GM12878 (cell line): Measurements from ENCODE around the gene INAFM1. TPM values are rescaled to one million over a fixed set of nuclear protein-coding genes. Genes with fewer than 3 reads are reported as not detected.

Experiments used
- ATAC-seq: fragments of 200-7000 bp; cut with Tn5 transposase; 3 replicates; pipeline ENCODE4 v1.9.1; 2020; ENCODE audit warnings: mild to moderate bottlenecking, moderate library complexity
- BruUV-seq: library from RNA; stranded (reverse); fragments of 400-500 nt; replicated peaks from 2 replicates; lab custom pipeline; 2021; lab: Mats Ljungman, UMichigan
- CTCF ChIA-PET: fragments of 300-600 bp; sonication (Branson Sonifier 250); formaldehyde crosslinking; extraction: SDS; loops from one replicate; lab custom pipeline; 2021; ENCODE audit warnings: inconsistent platforms; lab: Yijun Ruan, JAX
- POLR2A ChIA-PET: fragments of 350-600 bp; formaldehyde crosslinking; extraction: SDS; loops from one replicate; lab custom pipeline; 2021; ENCODE audit warnings: inconsistent platforms; lab: Charles Lee
- RAD21 ChIA-PET: fragments of 300-600 bp; sonication (Branson Sonifier 250); formaldehyde crosslinking; loops from one replicate; lab custom pipeline; 2023; ENCODE audit warnings: antibody characterized with exemption; ENCODE audit not compliant: unreplicated experiment; lab: Charles Lee
- SMC1A ChIA-PET: fragments of 300-600 bp; sonication (Branson Sonifier 250); formaldehyde crosslinking; loops from one replicate; lab custom pipeline; 2023; ENCODE audit not compliant: unreplicated experiment, uncharacterized antibody; lab: Charles Lee
- DNase-seq: peaks from one replicate; pipeline ENCODE4 v3.0.0-alpha.2; 2011; ENCODE audit warnings: low read depth, low spot score
- FAIRE-seq: peaks from 3 replicates; lab custom pipeline; 2011; peaks lifted over from hg19 to GRCh38; lab: Jason Lieb, UNC
- H2AFZ ChIP-seq: 2 replicates; pipeline ENCODE4 v1.6.0; 2011; ENCODE audit warnings: low read depth, low read length, control low read depth; ENCODE audit not compliant: control insufficient read depth
- H3K27ac ChIP-seq: 2 replicates; pipeline ENCODE4 v1.5.1; 2011; ENCODE audit warnings: control low read depth; ENCODE audit not compliant: control insufficient read depth, insufficient read depth
- H3K27me3 ChIP-seq, 2 experiments: replicated peaks in 1 of 2; 2 replicates each; pipeline versions ENCODE4 v1.6.0 to v1.6.1; 2011; ENCODE audit warnings: low read length in 1 of 2; ENCODE audit not compliant: control insufficient read depth in 2 of 2, insufficient read depth in 2 of 2
- H3K36me3 ChIP-seq, 2 experiments: 2 replicates each; pipeline ENCODE4 v1.5.1; 2011; ENCODE audit warnings: low read length in 1 of 2; ENCODE audit not compliant: control insufficient read depth in 2 of 2, insufficient read depth in 2 of 2
- H3K4me1 ChIP-seq: 2 replicates; pipeline ENCODE4 v1.6.1; 2011; ENCODE audit warnings: mild to moderate bottlenecking, low read length, moderate library complexity, mixed read lengths; ENCODE audit not compliant: control insufficient read depth, insufficient read depth
- H3K4me2 ChIP-seq: 2 replicates; pipeline ENCODE4 v1.6.0; 2011; ENCODE audit warnings: control low read depth; ENCODE audit not compliant: control insufficient read depth, insufficient read depth
- H3K4me3 ChIP-seq: fragments of 200-600 bp; sonication (generic); 2 replicates; pipeline ENCODE4 v1.5.1; 2016
- H3K79me2 ChIP-seq: 2 replicates; pipeline ENCODE4 v1.6.0; 2011; ENCODE audit warnings: low read length; ENCODE audit not compliant: control insufficient read depth, insufficient read depth
- H3K9ac ChIP-seq: 2 replicates; pipeline ENCODE4 v1.8.0; 2011; ENCODE audit warnings: low read length, control low read depth, mixed read lengths; ENCODE audit not compliant: control insufficient read depth, insufficient read depth
- H3K9me3 ChIP-seq: replicated peaks from 3 replicates; pipeline ENCODE4 v1.5.1; 2011; ENCODE audit warnings: mild to moderate bottlenecking, low read length; ENCODE audit not compliant: control insufficient read depth, insufficient read depth
- H4K20me1 ChIP-seq: 2 replicates; pipeline ENCODE4 v1.6.0; 2011; ENCODE audit not compliant: control insufficient read depth, insufficient read depth
- CBX5 ChIP-seq: sonication (generic); IDR thresholded peaks from 2 replicates; pipeline ENCODE4 v1.6.1; 2016; ENCODE audit warnings: low read depth, moderate library complexity, mild to moderate bottlenecking, inconsistent platforms
- CTCF ChIP-seq, 3 experiments: IDR thresholded peaks in 2 of 3; conservative IDR thresholded peaks in 1 of 3; 2 replicates each; pipeline ENCODE4 v1.5.1; 2011; ENCODE audit warnings: low read depth in 3 of 3, low read length in 3 of 3, mild to moderate bottlenecking in 3 of 3, control low read depth in 2 of 3, moderate library complexity in 2 of 3, inconsistent platforms in 1 of 3, mixed read lengths in 1 of 3; ENCODE audit not compliant: control insufficient read depth in 2 of 3, insufficient read depth in 1 of 3; ENCODE audit errors: extremely low read depth in 1 of 3
- EGR1 ChIP-seq, 2 experiments: IDR thresholded peaks; 1 replicate in 1 of 2; 2 replicates in 1 of 2; pipeline ENCODE4 v1.6.1; 2011 to 2012; ENCODE audit warnings: low read depth in 2 of 2, low read length in 2 of 2, borderline replicate concordance in 1 of 2, mild to moderate bottlenecking in 1 of 2, moderate library complexity in 1 of 2
- USF2 ChIP-seq: IDR thresholded peaks from 2 replicates; pipeline ENCODE4 v1.6.1; 2011; ENCODE audit warnings: low read depth, low read length, improper control_type of control experiment, borderline replicate concordance
- ZNF207 ChIP-seq: fragments of 450-650 bp; IDR thresholded peaks from 2 replicates; pipeline ENCODE4 v1.6.1; 2014; ENCODE audit warnings: antibody characterized with exemption, mild to moderate bottlenecking, borderline replicate concordance
- ZNF622 ChIP-seq: fragments of 450-650 bp; IDR thresholded peaks from 2 replicates; pipeline ENCODE4 v1.6.1; 2017; ENCODE audit warnings: mild to moderate bottlenecking, inconsistent platforms
- WGBS: methylation state at CpG from one replicate; pipeline ENCODE4 v1.1.6; 2016; ENCODE audit warnings: low lambda C conversion rate; ENCODE audit not compliant: insufficient replicate concordance, insufficient coverage; ENCODE audit errors: missing lambda C conversion rate; 5-methylcytosine and 5-hydroxymethylcytosine counted together
- in situ Hi-C: fragments of 300-500 bp; cut with MboI; formaldehyde crosslinking; loops from 9 replicates; pipeline ENCODE4 v1.14.3; 2018; ENCODE audit warnings: mixed read lengths
- intact Hi-C: fragments of 100-400 bp; cut with micrococcal nuclease; formaldehyde crosslinking; loops from one replicate; pipeline ENCODE4 v1.14.2; 2022; ENCODE audit not compliant: unreplicated experiment
- polyA plus RNA-seq, 11 experiments: library from polyadenylated mRNA; depleted of rRNA in 4 of 11; unstranded in 6 of 11; stranded (reverse) in 5 of 11; fragments of >200 nt; fragmentation: Nextera tagmentation in 4 of 11; fragmentation: Illumina TruSeq in 1 of 11; extraction: Ambion mirVana in 4 of 11; extraction: Trizol in 1 of 11; gene quantifications; 1 replicate in 1 of 11; 2 replicates in 10 of 11; pipeline versions ENCODE4 v1.2.1 to v1.2.3, GENCODE V29; 2011 to 2016; ENCODE audit warnings: inconsistent platforms in 2 of 11, missing spikeins in 2 of 11, low read depth in 1 of 11
- total RNA-seq, 4 experiments: library from RNA; depleted of rRNA in 3 of 4; stranded (reverse); fragments of >200 nt in 3 of 4; fragmentation: Illumina TruSeq in 1 of 4; extraction: Trizol in 1 of 4; gene quantifications; 2 replicates each; pipeline versions ENCODE4 v1.2.1 to v1.2.3, GENCODE V29; 2013 to 2021
- TF ChIP-seq, protein P1 (sequence below): fragments of 450-650 bp; IDR thresholded peaks from 2 replicates; pipeline ENCODE4 v1.6.1; 2017; ENCODE audit warnings: antibody characterized with exemption, mild to moderate bottlenecking, moderate library complexity
- TF ChIP-seq, protein P2 (sequence below): fragments of 450-650 bp; IDR thresholded peaks from 2 replicates; pipeline ENCODE4 v1.6.1; 2016; ENCODE audit warnings: mild to moderate bottlenecking, moderate library complexity, borderline replicate concordance

INAFM1 gene
- total and polyA plus RNA-seq, 10 of the 15 experiments (the other 5 are each of a cell fraction or from before 2014, with no cell fraction given), result 0.57 to 6.8 (median 1.1) TPM; not detected in 1

DNA sequence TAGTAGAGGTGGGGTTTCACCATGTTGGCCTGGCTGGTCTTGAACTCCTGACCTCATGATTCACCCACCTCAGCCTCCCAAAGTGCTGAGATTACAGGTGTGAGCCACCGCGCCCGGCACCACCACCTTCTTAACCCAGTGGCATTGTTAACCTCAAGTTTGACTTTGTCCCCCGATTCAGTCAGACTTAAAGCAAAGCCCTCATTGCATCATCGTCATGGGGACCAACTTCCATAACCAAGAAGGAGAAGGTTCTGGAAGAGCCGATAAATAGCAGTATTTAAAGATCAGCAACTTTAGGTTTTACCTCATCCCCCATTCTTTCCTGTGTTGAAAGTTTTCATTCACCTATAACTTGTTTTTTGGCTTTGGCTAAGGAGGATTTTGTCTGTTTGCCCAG, 6.7 kb upstream of the INAFM1 start (continued):
- TF ChIP-seq, protein P1, sequence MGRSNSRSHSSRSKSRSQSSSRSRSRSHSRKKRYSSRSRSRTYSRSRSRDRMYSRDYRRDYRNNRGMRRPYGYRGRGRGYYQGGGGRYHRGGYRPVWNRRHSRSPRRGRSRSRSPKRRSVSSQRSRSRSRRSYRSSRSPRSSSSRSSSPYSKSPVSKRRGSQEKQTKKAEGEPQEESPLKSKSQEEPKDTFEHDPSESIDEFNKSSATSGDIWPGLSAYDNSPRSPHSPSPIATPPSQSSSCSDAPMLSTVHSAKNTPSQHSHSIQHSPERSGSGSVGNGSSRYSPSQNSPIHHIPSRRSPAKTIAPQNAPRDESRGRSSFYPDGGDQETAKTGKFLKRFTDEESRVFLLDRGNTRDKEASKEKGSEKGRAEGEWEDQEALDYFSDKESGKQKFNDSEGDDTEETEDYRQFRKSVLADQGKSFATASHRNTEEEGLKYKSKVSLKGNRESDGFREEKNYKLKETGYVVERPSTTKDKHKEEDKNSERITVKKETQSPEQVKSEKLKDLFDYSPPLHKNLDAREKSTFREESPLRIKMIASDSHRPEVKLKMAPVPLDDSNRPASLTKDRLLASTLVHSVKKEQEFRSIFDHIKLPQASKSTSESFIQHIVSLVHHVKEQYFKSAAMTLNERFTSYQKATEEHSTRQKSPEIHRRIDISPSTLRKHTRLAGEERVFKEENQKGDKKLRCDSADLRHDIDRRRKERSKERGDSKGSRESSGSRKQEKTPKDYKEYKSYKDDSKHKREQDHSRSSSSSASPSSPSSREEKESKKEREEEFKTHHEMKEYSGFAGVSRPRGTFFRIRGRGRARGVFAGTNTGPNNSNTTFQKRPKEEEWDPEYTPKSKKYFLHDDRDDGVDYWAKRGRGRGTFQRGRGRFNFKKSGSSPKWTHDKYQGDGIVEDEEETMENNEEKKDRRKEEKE, result no peak
- TF ChIP-seq USF2 (no peak), CTCF (IDR thresholded peaks at IDR 0.05 in 2 of 3, conservative IDR thresholded peaks at IDR 0.05 in 1 of 3; ENCODE audit: control insufficient read depth in 2 of 3, extremely low read depth in 1 of 3, insufficient read depth in 1 of 3, low read depth in 3 of 3, low read length in 3 of 3) (no peak), ZNF622 (no peak), EGR1 (IDR thresholded peaks at IDR 0.05; ENCODE audit: borderline replicate concordance in 1 of 2, low read depth in 2 of 2, low read length in 2 of 2) (no peak)

DNA sequence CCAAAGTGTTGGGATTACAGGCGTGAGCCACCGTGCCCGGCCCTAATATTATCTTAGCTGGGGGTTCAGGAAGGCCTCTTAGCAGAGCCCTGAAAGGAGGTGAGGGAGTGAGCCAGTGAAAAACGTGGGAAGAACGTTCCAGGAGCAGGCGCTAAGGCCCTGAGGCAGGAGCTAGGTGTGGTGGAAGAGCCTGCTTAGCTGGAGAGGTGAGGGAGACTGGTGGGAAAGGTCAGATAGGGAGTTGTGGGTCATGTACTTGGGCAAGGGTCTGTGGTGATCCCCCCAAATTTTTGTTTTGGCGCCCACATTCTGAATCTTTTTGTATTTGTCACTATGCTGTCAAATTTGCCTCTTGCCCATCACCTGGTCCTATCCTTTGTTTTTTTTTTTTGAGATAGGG, 5.1 kb upstream of the INAFM1 start:
- 95% methylated on average over 7 of the region's 7 CpGs for WGBS
- Histone ChIP-seq H3K4me1 (0 out of 2 replicates have a peak, but pooled peaks cover 5% of the 10 kb centered on the region), H3K27ac (no peak overlapping the region), H3K4me2 (no peak overlapping the region), H4K20me1 (no peaks in the 10 kb centered on the region), H3K9me3 (no peaks in the 10 kb centered on the region), H2AFZ (no peak overlapping the region), H3K79me2 (no peaks in the 10 kb centered on the region), H3K4me3 (no peak overlapping the region), H3K9ac (no peak overlapping the region), H3K36me3 (peaks cover 2 to 4% of the 10 kb centered on the region in 2 experiments; a peak in 2 of 4 replicates), H3K27me3 (no peaks in the 10 kb centered on the region)
- no peak for FAIRE-seq
- BruUV-seq, result no TSS peak
- ATAC-seq, result no peak
- ChIA-PET SMC1A (no interaction called here), RAD21 (no interaction called here), CTCF (no interaction called here), POLR2A (interaction anchor here (0.6 kb wide), 1 partner anchor 1627 kb away, joined by 3 read pairs; no protein-coding TSS in a partner anchor)
- intact Hi-C loops (no loop called here), in situ Hi-C loops (no loop called here)
- DNase-seq, result no peak
- TF ChIP-seq, protein P2, sequence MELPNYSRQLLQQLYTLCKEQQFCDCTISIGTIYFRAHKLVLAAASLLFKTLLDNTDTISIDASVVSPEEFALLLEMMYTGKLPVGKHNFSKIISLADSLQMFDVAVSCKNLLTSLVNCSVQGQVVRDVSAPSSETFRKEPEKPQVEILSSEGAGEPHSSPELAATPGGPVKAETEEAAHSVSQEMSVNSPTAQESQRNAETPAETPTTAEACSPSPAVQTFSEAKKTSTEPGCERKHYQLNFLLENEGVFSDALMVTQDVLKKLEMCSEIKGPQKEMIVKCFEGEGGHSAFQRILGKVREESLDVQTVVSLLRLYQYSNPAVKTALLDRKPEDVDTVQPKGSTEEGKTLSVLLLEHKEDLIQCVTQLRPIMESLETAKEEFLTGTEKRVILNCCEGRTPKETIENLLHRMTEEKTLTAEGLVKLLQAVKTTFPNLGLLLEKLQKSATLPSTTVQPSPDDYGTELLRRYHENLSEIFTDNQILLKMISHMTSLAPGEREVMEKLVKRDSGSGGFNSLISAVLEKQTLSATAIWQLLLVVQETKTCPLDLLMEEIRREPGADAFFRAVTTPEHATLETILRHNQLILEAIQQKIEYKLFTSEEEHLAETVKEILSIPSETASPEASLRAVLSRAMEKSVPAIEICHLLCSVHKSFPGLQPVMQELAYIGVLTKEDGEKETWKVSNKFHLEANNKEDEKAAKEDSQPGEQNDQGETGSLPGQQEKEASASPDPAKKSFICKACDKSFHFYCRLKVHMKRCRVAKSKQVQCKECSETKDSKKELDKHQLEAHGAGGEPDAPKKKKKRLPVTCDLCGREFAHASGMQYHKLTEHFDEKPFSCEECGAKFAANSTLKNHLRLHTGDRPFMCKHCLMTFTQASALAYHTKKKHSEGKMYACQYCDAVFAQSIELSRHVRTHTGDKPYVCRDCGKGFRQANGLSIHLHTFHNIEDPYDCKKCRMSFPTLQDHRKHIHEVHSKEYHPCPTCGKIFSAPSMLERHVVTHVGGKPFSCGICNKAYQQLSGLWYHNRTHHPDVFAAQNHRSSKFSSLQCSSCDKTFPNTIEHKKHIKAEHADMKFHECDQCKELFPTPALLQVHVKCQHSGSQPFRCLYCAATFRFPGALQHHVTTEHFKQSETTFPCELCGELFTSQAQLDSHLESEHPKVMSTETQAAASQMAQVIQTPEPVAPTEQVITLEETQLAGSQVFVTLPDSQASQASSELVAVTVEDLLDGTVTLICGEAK, result no peak
- TF ChIP-seq CBX5 (no peak), ZNF207 (no peak), CTCF (IDR thresholded peaks at IDR 0.05 in 2 of 3, conservative IDR thresholded peaks at IDR 0.05 in 1 of 3; ENCODE audit: control insufficient read depth in 2 of 3, extremely low read depth in 1 of 3, insufficient read depth in 1 of 3, low read depth in 3 of 3, low read length in 3 of 3) (no peak)
